ENCODE measurements around the gene NKD1.

- TF ChIP-seq CTCF (conservative IDR thresholded peaks at IDR 0.05; ENCODE audit: low read length) (no peak), EZH2phosphoT487 (IDR thresholded peaks at IDR 0.05; ENCODE audit: borderline replicate concordance, low read depth, low read length) (no peak)
Observed at GRCh38 chr16:50643192-50643591, 95.0 kb downstream of the NKD1 start.
